ENCODE results near the gene MRAS.

MRAS gene

DNA sequence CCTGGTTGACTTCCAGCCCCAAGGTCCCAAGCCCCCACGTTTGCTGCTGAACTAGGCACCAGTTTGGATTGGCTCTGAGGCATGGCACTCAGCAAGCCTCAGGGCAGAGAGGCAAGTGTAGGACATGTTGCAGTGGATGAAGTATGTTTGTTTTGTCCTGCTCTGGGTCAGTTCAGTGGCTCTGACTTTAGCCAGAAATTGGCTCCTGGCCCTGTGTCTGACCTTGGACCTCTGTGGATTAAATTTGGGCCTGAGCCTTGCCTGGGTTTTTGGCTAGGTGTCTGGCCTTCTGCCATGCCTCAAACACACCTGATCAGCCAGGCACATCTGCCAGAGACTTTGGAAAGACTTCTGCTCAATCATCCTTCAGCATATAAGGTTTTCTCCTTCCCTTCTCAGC lies 3.6 kb upstream of the MRAS start:
- DNase-seq: no peak

DNA sequence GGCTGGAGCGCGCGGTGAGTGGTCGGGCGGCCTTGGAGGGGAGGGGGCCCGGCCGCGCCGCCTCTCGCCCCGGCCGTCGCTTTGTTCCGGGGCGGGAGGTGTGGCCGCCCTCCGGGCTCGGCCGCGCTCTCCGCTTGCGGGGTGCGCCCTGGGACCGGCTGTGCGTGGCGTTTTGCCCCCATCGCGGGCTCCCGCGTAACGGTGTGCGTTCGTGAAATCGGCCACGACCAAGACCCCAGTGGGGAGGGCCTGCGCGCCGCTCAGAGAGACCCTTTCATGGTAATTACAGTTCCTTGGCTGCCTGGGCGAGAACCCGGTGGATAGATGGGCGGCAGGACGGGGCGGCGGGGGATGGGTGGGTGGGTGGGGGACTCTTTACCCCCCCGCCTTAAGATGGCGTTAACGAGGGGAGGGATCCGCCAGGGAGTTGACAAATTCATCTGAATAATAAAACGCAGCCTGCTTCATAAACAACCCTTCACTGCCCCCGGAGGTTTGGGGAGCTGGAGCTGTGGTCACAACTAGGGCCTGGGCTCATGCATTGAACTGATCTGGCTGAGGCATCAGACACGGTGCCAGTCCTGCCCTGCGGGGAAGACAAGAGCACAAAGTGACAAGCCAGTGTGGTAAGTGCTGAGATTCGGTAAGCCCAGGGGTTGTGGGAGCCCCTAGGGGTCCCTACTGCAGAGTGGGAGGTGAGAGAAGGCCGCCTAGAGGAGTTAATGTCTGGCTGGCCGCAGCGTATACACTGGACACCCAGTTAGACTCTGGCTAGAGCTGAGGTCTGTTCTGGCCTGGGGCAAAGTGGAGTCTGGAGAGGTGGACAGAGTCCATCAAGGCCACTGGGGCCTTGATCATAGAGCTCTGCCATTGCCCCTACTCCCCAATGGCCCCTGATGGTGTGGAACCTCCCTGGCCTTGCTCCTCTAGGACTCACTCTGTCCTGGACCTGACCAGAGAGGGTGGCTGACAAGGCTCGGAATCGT lies 668 bp downstream of the MRAS start:
- no peak for DNase-seq

DNA sequence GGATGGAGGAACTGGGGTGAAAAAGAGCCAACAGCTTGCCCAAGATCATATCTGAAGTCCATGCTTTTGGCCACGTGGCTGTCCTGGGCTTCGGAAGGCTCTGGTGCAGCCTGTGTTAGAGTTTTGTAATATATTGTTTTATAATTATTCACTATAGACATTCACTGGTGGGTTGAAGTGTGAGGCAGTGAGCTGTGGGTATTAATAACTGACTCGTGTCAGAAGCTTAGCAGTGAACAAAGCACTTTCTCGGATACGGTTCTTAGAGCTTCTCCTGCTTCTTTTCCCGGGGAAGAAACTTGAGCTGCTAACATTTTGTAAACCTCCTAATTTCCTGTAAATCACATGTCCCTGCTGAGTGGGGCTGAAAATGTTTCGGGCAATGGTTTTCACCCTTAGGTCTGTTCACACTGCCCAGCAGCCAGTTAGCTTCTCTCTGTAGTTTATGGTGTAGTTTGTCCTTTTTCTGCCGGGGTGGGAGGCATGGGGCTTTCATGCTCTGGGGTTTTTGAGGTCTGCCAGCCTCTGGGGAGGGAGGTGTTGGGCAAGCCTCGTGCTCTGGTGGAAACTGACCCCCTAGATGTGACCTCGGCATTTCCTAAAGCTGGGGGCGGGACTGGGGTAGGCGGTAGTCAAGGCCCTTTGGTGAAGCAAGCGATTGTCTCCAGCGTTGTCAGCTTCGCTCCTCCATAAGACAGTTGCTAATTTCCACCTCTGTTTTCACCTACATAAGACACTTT lies 1.7 kb downstream of the MRAS start:
- DNase-seq: no peak

DNA sequence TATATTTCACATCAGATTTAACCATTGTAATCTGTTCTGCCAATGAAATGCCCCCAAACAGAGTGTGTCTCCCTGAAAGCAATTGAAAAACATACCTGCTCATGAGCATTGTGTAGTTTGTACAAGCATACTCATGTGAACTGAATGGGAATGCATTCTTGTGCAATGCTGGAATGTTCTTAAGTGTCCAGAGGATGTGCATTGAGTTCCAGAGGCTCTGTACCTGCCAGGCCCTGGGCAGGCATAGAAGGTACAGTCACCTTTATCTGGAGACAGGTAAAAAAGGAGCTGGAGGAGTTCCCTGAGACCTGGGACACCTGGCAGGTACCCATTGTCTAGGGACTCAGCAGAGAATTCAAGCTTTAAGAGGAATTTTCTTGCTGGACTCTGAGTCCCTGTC lies 2.8 kb downstream of the MRAS start:
- DNase-seq: no peak

DNA sequence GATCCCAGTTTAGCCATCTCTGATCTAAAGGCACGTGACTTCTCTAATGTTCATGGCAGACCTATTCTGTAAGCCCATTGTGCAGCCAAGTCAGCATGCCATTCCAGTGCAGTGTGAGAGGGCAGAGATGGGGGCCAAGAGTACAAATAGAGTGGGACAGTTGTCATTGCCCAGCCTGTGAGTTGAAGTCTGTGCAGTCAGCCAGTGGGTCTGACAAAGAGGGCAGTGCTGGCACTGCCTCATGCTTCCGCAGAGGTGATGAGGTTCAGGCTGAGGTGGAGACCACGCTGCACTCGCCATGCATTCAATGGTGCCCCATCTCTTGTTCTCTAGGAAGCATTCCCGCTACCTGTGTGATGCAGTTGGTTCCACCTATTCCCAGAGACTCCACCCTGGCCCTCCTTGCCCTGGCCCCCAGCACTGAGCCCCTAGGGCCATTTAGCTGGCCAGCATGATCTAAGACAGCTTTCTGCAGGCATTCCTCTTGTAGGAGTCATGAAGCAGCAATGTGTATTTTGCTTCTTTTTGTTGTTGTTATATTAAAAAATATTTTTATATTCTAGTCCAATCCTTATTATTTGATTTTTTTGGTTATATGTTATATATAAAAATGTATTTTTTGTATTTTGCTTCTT lies 3.7 kb downstream of the MRAS start:
- DNase-seq: no peak

DNA sequence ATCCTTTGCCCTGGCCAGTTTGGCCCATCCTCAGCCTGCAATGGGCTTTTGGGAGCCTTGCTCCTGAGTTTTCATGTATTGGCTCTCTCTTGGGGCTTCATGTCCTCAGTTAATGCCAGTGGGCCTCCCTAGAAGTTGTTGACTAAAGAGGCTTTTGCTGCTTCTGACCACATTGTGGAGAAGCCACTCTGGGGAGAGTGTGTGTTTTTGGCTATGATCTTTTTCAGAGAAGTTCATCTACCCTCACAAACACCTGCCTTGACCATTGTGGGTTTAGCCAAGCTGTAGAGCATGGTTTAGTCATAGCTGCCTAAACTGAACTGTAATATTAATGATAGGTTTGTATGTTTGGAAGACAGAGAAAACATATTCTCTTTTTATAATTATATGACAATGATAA lies 6.0 kb downstream of the MRAS start:
- DNase-seq: no peak

DNA sequence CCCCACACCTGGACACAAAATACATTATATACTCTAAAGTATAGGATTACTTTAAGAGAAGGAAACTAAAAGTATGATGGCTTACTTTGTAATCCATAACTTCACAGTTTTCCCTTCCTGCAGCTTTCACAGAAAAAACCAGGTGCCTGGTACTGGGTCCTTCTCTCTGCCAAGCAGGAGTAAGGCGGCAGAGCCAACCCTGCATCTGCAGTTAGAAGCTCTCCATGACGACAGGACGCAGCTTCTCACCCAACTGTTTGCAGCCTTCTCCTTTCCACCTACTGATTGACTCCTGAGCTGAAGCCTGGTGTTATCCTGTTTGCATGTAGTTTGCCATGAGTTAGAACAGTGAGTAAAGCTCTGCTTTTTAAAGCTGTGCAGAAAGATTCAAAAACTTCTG lies 6.7 kb downstream of the MRAS start:
- no peak for DNase-seq

DNA sequence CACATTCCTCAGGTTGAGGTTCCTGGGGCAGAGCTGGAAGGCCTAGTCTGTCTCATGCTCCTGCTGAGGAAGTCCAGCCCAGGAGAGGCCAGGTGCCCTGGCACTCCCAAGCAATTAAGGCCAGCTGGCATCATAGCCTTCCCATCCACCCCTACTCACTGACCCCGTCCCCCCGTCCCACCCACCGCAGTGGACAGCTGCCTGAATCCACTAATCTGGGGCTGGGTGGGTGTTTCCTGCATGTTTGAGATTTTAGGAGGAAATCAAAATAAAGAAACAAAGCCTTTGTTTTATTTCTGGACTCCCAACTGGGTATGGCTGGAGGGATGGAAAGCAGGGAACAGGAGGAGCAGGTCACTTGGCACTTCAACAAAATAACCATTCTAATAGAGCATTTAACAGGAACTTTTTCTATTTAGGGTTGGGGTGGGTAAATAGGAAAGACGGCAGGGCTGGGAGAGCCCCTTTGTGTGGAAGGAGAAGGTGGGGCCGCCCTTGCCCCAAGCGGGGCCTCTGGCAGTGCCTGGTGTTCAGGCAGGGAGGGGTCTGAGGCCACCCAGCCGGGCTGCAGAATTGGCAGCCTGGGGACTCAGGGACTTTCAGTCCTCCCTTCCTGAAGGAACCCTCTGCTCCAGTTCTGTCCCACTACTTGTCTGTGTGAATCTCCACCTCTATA lies 8.5 kb downstream of the MRAS start:
- no peak for DNase-seq

DNA sequence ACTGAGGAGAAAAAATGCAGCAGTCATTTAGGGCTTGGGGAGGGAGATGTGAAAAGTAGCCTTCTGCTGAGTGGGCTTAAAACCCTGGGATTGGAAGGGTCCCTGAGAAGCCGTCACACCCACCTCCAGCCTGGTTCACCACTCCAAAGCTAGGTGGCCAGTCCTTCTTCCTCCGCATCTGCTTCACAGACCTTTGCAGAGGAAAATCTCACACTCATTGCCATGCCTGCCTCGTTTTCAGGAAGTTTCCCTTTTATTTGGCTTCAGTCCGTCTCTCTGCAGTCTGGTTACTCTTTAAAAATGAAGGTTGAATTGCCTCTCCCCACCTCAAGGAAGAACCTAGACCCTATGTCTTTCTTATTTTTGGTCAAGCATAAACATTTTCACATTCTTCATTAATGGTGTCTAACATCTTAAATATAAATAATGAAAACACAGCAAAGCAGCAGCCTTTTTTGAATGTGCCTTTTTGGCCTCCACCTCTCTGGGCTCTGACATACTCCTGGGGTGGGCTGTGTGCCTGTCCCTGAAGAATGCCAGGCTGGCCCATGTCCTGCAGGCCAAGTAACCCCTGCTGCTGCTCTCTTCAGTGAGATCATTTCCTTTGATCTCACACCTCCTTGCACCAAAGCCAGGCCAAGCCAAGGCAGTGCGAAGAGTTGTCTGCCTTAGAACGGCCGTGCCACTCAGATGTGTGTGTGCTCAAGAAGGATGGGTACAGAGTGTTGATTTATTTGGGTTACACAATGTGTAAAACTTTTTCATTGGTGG lies 11.0 kb downstream of the MRAS start:
- no peak for DNase-seq

DNA sequence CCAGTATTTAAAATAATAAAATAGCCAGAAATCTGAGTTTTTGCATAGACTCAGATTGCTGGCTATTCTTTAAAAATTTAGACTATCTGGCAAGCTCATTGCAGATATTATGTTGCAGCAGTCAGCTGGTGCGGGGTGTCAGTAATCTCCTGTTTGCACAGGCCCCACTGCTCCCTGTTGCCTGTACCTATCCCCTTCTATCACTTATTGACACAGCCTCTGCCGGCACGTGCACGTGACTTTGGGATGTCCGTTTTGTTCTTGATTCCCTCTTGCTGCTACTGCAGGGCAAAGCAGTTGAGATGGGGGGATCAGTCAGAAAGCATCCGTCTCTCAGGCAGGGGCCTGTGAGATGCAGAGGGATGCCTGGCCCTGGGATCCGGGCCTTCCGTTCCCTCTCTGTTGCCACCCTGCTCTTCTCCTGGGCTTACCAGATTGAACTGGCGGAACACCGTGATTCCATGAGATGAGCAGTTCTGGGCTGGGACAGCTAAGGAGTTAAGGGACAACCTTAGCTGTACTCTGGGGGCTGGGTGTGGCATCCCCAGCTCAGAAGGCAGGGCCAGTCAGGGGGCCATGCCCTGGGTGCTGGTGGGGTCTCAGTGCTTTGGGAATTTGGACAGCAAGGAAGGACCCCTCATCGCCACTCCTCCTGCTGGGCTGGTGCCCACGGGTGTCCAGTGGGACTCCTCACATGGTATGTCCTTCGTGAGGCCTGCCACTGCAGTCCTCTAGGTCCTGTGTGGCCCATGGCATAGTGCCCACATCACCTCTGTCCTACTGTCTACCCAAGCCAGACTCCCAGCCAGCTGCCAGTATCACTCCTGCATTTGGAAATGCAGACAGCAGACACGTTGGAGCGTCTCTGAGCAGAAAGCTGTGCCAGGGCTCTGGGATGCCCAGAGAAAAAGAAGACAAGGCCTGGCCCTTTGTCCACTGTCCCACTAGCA lies 11.8 kb downstream of the MRAS start:
- no peak for DNase-seq

DNA sequence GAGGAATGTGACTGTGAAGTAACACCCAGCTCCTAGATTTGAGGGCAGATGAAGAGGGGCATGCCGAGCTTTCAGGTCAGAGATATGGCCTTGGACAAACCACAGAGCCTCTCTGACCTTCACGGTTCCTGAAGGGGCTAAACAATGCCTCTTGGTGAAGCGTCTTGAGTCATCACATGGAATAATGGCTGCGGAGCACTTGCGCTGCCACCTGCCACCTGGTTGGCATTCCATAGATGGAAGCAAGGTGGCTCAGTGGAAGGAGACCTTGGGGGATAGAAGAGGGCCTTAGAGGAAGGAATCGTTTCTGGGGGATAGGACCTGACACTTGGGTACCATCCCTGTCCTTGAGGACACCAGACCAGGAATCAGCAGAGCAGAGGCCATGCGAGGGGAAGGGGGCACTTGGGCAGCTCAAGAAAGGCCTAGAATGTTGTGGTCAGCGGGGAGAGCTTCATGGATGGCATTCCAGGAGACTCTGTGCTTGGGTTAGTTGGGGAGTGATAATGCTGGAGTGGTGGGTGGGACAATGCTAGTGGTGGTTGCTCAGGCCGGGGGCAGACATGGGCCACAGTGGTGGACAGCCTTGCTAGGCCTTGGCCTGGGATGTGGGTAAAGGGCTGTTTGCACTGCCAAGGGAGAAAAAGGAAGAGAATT lies 12.6 kb downstream of the MRAS start:
- DNase-seq: no peak

DNA sequence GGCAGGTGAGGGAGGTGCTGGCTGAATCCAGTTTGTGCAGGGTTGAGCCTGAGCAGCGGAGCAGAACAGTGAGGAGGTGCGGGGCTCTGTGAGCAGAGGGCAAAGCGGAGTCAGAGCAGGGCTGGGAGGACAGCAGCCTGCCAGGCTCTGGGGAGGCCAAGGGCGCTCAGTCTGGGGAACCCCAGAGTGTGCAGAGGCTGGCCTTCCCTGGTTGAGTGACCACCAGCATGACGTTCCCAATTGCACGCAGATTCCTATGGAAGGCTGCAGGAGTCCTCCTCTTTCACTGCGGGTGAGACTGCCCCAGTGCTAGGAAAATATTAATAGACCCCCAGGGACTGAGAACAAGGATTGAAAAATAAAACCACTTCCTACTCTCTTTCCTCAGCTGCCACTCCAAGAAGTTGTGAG lies 13.2 kb downstream of the MRAS start:
- DNase-seq: no peak

DNA sequence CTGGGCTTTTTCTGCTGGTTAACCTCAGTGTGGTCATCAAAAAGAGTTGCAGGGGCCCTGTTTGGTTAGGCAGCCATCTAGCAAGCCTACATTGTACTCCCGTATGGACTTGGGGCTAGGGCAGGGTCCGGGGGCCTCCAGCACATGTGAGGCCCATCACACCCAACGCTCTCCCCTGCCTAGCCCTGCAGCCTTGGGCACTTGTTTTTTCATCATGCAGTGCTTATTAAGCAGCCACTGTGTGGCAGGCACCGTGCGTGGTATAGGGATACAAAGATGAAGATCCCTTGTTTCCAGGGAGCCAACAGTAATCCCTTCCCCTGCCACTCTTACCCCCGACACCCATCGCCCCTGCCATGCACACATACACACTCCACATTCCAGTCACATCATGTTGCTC lies 14.2 kb downstream of the MRAS start:
- DNase-seq: no peak

DNA sequence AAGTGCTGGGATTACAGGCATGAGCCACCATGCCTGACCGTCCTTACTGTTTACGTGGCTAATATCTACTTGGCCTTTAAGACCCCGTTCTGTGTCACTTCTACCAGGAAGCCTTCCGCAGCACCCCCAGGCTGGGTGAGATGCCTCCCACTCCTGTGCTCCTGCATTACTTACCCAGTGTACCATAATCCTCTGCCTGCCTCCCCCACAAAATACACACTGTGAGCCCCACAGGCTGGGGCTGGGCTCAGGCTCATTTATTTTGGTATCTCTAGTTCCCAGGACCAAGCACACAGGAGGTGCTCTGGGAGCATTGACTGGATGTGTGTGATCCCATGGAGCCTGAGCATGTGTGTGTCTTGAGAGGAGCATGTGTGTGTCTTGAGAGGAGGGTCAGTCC lies 14.9 kb downstream of the MRAS start:
- DNase-seq: no peak

DNA sequence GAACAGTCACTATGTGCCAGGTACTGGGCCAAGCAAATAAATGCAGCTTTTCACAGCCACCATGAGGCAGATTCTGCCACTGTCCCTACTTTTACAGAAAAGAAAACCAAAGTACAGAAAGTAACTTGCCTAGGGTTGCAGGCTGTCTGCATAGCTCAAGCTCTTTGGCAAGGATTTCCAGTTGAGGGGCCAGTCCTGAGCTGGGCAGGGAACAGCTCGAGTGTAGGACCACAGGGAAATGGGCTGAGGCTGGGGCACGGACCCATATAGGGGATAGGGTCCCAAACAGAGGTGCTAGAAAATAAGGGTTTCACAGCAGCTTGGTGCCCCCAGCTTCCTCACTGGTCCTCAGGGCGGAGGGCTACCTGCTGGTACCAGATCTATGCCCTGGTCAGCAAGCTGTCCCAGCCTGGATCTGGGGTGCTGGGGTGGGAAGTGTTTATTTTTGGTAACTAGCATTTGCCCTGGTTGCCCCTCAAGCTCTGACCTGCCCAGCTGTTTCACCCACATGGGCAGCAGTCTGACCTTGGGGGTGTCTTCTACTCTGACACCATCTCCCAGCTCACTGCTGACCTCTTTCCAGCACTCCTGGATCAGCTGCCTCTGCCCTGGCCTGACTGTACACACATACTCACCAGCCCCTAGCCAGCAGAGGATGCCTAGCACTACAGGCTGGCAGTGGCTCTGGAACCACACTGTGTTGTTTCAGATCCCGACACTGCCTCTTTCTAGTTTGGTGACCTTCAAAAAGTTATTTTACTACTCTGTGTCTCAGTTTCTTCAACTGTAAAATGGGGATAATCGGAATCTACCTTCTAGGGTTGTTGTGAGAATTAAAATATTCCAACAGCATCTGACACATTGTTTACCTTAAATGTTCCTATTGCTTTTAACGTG lies 16.2 kb downstream of the MRAS start:
- DNase-seq: no peak

DNA sequence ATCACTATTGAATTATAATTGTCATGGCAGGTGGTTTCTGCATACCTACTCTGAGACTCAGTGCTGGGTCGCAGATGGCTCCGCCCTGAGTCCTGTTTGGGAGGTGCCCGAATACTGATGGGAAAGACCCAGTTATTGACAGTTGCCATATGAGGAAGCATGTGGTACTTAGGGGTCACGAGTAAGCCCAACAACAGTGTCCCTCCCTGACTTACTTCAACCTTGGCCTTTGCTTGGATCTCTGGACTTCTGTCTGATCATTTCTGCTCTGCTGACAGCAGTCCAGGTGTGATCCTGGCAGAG lies 16.8 kb downstream of the MRAS start:
- DNase-seq: no peak

DNA sequence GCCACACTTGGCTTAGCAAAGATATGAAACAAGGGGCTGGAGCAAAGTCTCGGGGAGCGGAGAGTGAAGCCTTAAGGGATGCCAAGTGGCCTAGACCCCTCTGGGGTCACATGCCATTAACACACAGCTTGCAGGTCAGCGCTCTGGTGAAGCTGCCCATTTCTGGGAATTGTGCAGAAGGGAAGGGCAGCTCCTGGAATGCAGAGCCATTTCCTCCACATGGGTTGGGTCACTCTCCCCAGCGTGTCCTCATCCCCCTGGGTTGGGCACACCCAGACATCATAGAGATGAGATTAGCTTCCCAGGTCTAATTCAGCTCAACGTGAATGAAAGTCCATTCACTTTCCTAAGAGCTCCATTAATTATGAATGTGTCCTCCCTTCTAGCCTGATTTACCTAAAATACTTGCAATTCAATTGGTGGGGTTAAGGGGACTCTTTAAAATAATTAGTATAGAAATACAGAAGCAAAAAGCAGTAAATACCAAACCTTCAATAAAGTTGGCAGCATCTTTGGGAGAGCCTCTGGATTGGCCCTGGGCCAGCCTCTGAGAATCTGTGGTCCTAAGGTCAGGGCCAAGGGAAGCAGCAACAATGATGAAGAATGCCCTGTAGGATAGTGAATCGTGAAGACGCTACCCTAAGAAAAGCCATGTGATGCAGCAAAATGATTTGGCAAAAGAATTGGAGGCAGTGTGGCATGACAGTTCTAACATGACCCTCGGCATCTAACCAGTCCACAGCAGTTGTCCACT lies 17.8 kb downstream of the MRAS start:
- no peak for DNase-seq

DNA sequence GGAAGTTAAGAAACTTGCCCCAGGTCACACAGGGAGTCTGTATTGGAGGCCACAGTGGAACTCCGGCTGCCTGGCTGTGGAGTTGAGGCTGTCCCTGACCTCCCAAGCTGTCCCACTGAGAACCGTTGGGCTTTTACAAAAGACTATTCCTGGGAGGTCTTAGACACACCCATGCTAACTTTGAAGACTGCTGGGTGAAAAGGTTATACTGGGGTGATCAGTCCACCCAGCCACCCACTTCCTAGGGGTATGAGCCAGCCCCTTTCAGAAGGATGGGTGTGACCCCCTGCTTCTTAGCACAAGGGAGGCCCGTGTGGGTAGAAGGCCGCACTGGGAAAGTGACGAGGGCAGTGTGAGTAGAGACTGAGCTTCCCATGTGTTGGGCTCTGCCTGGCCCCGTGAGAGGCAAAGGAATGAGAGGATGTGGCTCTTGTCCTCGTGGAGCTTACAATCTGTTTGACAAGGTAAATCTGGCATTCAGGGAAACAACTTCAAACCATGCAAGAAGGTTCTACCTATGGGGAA lies 19.0 kb downstream of the MRAS start:
- DNase-seq: no peak

DNA sequence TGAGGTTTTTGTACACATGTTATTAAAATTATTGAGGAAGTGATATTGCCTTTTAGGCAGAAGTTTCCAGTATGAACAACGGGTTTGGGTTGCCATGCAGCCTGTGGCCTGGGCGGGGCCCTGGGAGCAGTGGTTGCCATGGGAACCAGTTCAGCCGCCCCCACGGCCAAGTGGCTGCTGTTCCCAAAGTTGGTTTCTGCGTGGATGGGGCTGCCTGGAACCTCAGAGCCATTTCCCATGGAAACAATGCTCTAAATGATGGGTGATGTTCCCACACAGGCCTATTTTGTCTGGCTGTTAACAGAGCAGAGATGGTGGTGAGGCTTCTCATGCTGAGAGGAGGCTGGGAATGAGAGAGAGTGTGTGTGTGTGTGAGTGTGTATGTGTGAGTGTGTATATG lies 19.5 kb downstream of the MRAS start:
- DNase-seq: no peak

Data from NCI-H526 treated with DMSO at 0.1 percent for 48 hours (cell line).